ENCODE results near the gene LCE1D.

GRCh38 chr1:152757747-152758146, 38.8 kb upstream of the LCE1D start, which contains the start of gene KPRP:
- TF ChIP-seq CTCF (conservative IDR thresholded peaks at IDR 0.05 in 1 of 2, IDR thresholded peaks at IDR 0.05 in 1 of 2; ENCODE audit: low read depth in 1 of 2, low read length in 2 of 2) (no peak), EZH2 (IDR thresholded peaks at IDR 0.05; ENCODE audit: low read length, missing control alignments) (no peak)
